ENCODE results near the gene BYSL. TPM values are rescaled to one million over a fixed set of nuclear protein-coding genes. Genes with fewer than 3 reads are reported as not detected.

The BYSL gene
- total and polyA plus RNA-seq, 9 of the 15 experiments (the other 6 are each of a cell fraction or from before 2014, with no cell fraction given): 22.2 to 92.3 (median 53.4) TPM

DNA sequence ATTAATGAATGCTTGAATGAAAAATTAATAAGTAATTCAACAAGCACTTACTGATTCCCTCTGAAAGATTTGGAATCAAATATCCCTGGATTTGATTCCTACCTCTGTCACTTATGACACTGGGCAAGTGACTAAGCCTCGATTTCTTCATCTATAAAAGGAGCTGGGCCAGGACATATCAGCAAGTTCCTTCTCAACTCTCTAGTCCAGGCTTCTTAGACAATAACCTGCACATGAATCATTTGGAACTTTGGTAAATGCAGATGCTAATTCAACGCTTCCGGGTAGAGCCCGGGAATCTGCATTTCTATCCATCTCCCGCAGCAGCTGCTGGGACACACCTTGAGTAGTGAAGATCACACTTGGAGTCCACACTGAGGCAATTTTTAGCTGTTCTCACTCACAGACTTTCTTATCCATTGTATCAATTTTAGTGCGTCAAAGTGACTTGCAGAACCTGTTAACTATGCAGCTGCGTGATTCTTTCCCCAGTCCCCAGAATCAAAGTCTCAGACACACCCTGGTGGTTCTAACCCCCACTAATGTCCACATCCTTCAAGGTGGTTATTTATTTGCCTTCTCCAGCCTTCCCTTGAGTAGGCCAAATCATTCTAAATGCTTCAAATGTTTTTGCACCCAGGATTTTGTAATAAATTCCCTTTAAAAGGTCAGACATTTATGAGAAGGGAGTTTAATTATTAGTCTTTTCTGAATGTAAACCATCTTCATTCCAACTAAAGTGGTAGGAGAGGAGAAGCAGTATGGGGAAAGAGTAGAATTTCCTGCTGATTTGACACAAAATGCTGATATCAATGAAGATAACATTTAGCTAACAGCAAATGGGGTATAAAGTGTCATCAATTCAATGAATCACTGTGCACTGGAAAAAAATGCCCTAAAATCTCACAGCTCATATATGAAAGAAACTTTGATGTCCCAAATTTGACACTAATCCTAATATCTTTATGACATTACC is 46.3 kb downstream of the BYSL start (continued):
- TF ChIP-seq, protein P1, sequence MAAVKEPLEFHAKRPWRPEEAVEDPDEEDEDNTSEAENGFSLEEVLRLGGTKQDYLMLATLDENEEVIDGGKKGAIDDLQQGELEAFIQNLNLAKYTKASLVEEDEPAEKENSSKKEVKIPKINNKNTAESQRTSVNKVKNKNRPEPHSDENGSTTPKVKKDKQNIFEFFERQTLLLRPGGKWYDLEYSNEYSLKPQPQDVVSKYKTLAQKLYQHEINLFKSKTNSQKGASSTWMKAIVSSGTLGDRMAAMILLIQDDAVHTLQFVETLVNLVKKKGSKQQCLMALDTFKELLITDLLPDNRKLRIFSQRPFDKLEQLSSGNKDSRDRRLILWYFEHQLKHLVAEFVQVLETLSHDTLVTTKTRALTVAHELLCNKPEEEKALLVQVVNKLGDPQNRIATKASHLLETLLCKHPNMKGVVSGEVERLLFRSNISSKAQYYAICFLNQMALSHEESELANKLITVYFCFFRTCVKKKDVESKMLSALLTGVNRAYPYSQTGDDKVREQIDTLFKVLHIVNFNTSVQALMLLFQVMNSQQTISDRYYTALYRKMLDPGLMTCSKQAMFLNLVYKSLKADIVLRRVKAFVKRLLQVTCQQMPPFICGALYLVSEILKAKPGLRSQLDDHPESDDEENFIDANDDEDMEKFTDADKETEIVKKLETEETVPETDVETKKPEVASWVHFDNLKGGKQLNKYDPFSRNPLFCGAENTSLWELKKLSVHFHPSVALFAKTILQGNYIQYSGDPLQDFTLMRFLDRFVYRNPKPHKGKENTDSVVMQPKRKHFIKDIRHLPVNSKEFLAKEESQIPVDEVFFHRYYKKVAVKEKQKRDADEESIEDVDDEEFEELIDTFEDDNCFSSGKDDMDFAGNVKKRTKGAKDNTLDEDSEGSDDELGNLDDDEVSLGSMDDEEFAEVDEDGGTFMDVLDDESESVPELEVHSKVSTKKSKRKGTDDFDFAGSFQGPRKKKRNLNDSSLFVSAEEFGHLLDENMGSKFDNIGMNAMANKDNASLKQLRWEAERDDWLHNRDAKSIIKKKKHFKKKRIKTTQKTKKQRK (IDR thresholded peaks at IDR 0.05; ENCODE audit: borderline replicate concordance, low read depth, low read length): no peak
- TF ChIP-seq MAFK (IDR thresholded peaks at IDR 0.05; ENCODE audit: low read length) (peak; percentile 43; the same call in 1 of the 2 replicates), TEAD4 (IDR thresholded peaks at IDR 0.05; ENCODE audit: low read length) (peak; percentile 28; the same call in 1 of the 2 replicates), TEAD4 (CRISPR knock-in tag; IDR thresholded peaks at IDR 0.05; ENCODE audit: borderline replicate concordance) (no peak), ZNF644 (tag; IDR thresholded peaks at IDR 0.05; ENCODE audit: low read depth) (peak; percentile 86), ZNF384 (IDR thresholded peaks at IDR 0.05; ENCODE audit: low read depth, low read length) (no peak), RAD21 (CRISPR knock-in tag; conservative IDR thresholded peaks at IDR 0.05 in 1 of 2, IDR thresholded peaks at IDR 0.05 in 1 of 2) (peak; percentile 30 to 34; a peak in 3 of 4 replicates), EZH2 (IDR thresholded peaks at IDR 0.05; ENCODE audit: borderline replicate concordance, low read depth, low read length) (no peak), SMARCB1 (IDR thresholded peaks at IDR 0.05; ENCODE audit: insufficient read length, low read depth) (no peak), TRIM28 (IDR thresholded peaks at IDR 0.05) (0 out of 2 replicates have a peak, but pooled peaks have one; percentile 31), RBM14 (IDR thresholded peaks at IDR 0.05; ENCODE audit: borderline replicate concordance, insufficient read depth, low read depth, low read length) (no peak), E2F3 (CRISPR knock-in tag; IDR thresholded peaks at IDR 0.05) (no peak), CTBP1 (IDR thresholded peaks at IDR 0.05; ENCODE audit: borderline replicate concordance) (peak; percentile 74; the same call in 1 of the 2 replicates), ADNP (tag; IDR thresholded peaks at IDR 0.05) (peak; percentile 88), HMGN3 (IDR thresholded peaks at IDR 0.05; ENCODE audit: borderline replicate concordance, extremely low read depth, insufficient read length, low read depth, low read length) (no peak), CHD2 (IDR thresholded peaks at IDR 0.05; ENCODE audit: low read depth, low read length) (no peak), ETV1 (tag; conservative IDR thresholded peaks at IDR 0.05; ENCODE audit: low read depth) (peak; percentile 90), FOXA1 (IDR thresholded peaks at IDR 0.05; ENCODE audit: borderline replicate concordance) (no peak), SRF (CRISPR knock-in tag; IDR thresholded peaks at IDR 0.05) (0 out of 4 replicates have a peak, but pooled peaks of 1 of the 2 experiments have one; percentile 9), KDM1A (IDR thresholded peaks at IDR 0.05) (peak; percentile 50 to 67; a peak in 3 of 4 replicates), ZKSCAN8 (CRISPR knock-in tag; IDR thresholded peaks at IDR 0.05) (peak; percentile 21; the same call in 1 of the 2 replicates), C11orf30 (IDR thresholded peaks at IDR 0.05; ENCODE audit: low read depth) (peak; percentile 86), NFIX (CRISPR knock-in tag; IDR thresholded peaks at IDR 0.05; ENCODE audit: low read depth) (no peak), NR2F6 (CRISPR knock-in tag; IDR thresholded peaks at IDR 0.05) (no peak), ZNF311 (CRISPR knock-in tag; IDR thresholded peaks at IDR 0.05) (no peak), PHF8 (IDR thresholded peaks at IDR 0.05; ENCODE audit: borderline replicate concordance, low read length) (peak; percentile 18; the same call in 1 of the 2 replicates)
